Right lobe of liver (tissue), 6 donors: Measurements from ENCODE around the gene TELO2. TPM values are rescaled to one million over a fixed set of nuclear protein-coding genes. Genes with fewer than 3 reads are reported as not detected.

Experiments used
- ATAC-seq, 4 donors: fragments of 200-7000 bp; cut with Tn5 transposase; one replicate each; pipeline ENCODE4 v1.9.1; 2020; ENCODE audit warnings: mild to moderate bottlenecking in 4 of 4, moderate library complexity in 4 of 4
- DNase-seq, 3 donors: peaks; one replicate each; pipeline ENCODE4 v3.0.0-alpha.2; 2020
- H3K27ac ChIP-seq, 3 donors: fragments of 200-600 bp; one replicate each; pipeline ENCODE4 v1.8.0; 2022
- H3K27me3 ChIP-seq, 2 donors: fragments of 200-600 bp; one replicate each; pipeline ENCODE4 v1.8.0; 2022
- H3K36me3 ChIP-seq, 4 donors: fragments of 200-600 bp; sonication (generic) in 1 of 4; one replicate each; pipeline versions ENCODE4 v1.5.1 to v1.8.0; 2017 to 2022; ENCODE audit warnings: control low read depth in 1 of 4
- H3K4me1 ChIP-seq, 4 donors: fragments of 200-600 bp; sonication (generic) in 1 of 4; one replicate each; pipeline versions ENCODE4 v1.5.1 to v1.8.0; 2017 to 2022; ENCODE audit warnings: control low read depth in 1 of 4
- H3K4me3 ChIP-seq, 3 donors: fragments of 200-600 bp; one replicate each; pipeline ENCODE4 v1.8.0; 2022
- H3K9me3 ChIP-seq, 4 donors: fragments of 200-600 bp; sonication (generic) in 1 of 4; one replicate each; pipeline versions ENCODE4 v1.5.1 to v1.8.0; 2017 to 2022; ENCODE audit warnings: control low read depth in 1 of 4
- CTCF ChIP-seq, 4 donors: fragments of 200-600 bp in 3 of 4; fragments of 450-650 bp in 1 of 4; IDR thresholded peaks; one replicate each; pipeline versions ENCODE4 v1.5.1 to v1.8.0; 2016 to 2022; ENCODE audit warnings: antibody characterized with exemption in 4 of 4, mild to moderate bottlenecking in 2 of 4
- POLR2A ChIP-seq: fragments of 450-650 bp; IDR thresholded peaks from one replicate; pipeline ENCODE4 v1.6.1; 2017; ENCODE audit warnings: antibody characterized with exemption, mild to moderate bottlenecking
- WGBS: methylation state at CpG from one replicate; pipeline ENCODE4 v1.1.6; 2018; ENCODE audit warnings: low coverage, low lambda C conversion rate; ENCODE audit not compliant: insufficient coverage; ENCODE audit errors: missing lambda C conversion rate; 5-methylcytosine and 5-hydroxymethylcytosine counted together
- intact Hi-C, 2 donors: fragments of 100-400 bp; cut with DNase I; formaldehyde crosslinking; loops; one replicate each; pipeline versions ENCODE4 v1.11.2 to v1.14.1; 2022
- total RNA-seq, 6 experiments: library from RNA; depleted of rRNA in 2 of 6; stranded (reverse); fragments of >200 nt in 2 of 6; fragmentation: NEBNext Ultra II Directional in 3 of 6; extraction: Animal tissue kit (Norgen Biotek cat#: 25700) in 3 of 6; gene quantifications; one replicate each; pipeline versions ENCODE4 v1.1.0 to v1.2.4, GENCODE V29; 2016 to 2023
- donor health status: DM: no; HTN: yes; CAD: no.
- donor health status: DM: no; HTN: no; CAD: no.
- donor health status: DM: no; HTN: no; CAD: no.
- donor health status: DM: no; HTN: yes; CAD: no.
- donor health status: DM: no; HTN: yes; CAD: no.

Gene TELO2
- total RNA-seq, 6 experiments from 2014 or later, result 9.5 to 31.0 (median 20.8) TPM

DNA sequence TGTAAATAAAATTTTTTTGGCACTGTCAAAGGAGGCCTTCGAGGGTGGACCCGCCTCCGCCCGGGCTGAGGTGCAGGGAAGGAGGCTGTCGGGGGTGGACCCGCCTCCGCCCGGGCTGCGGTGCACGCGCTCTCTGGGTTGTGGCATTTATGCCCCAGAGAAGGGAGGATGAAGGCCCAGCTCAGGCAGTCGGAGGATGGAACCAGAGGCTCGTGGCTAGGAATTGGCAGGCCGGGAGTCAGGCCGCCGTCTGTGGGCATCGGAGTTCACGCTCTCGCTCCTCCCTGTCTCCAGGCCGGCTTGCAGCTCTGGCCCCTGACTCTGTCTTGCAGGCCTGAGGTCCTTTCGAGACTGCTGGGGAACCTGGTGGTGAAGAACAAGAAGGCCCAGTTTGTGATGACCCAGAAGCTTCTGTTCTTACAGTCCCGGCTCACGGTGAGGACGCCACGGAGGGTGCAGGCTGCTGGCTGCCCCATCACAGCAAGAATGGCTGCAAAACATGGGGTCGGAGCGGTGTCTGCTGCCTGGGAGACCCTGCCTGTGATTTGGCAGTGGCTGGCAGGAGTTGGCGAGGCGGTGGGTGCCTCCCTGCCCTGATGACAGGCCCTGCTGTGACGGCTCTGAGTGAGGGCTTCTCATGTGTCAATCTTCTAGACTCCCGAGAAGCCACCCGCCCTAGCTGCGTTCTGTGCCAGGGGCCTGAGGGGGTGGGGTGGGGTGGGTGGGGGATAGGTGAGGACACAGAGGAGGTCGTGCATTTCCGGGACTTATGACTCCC, 5.9 kb downstream of the TELO2 start:
- H3K27ac ChIP-seq, result no peak overlapping the region
- intact Hi-C loops, result no loop called here
- no peak for ATAC-seq

GRCh38 chr16:1499756-1500464, 6.8 kb downstream of the TELO2 start:
- Histone ChIP-seq H3K27ac (no peak overlapping the region), H3K27me3 (no peaks in the 10 kb centered on the region), H3K4me1 (no peaks in the 10 kb centered on the region), H3K36me3 (peaks cover 0 to 53% (median 11%) of the 10 kb centered on the region in 4 donors), H3K4me3 (no peak overlapping the region), H3K9me3 (no peaks in the 10 kb centered on the region)
- TF ChIP-seq POLR2A (no peak), CTCF (IDR thresholded peaks at IDR 0.05) (no peak)
- no peak for ATAC-seq
- DNase-seq, result peak in 1 of 3 donors; percentile 55
- WGBS, result 86% methylated on average over 5 of the region's 36 CpGs
- intact Hi-C loops, result no loop called here

More for the DNA sequence above, 5.9 kb downstream of the TELO2 start:
- Histone ChIP-seq H3K9me3 (no peaks in the 10 kb centered on the region), H3K4me1 (peaks cover 0 to 8% (median 3%) of the 10 kb centered on the region in 4 donors), H3K36me3 (peaks cover 0 to 55% (median 11%) of the 10 kb centered on the region in 4 donors), H3K27me3 (no peaks in the 10 kb centered on the region), H3K4me3 (no peak overlapping the region)
- 59% methylated on average over 2 of the region's 35 CpGs for WGBS
- no peak for DNase-seq
- TF ChIP-seq CTCF (IDR thresholded peaks at IDR 0.05) (no peak), POLR2A (no peak)

GRCh38 chr16:1500465-1501150, 7.4 kb downstream of the TELO2 start:
- no peak overlapping the region for H3K4me3 ChIP-seq
- no peaks in the 10 kb centered on the region for H3K4me1 ChIP-seq
- H3K27ac ChIP-seq, result no peak overlapping the region
- H3K27me3 ChIP-seq, result no peaks in the 10 kb centered on the region
- no CpG with 5 or more reads among the region's 44 CpGs for whole genome bisulfite sequencing
- TF ChIP-seq POLR2A (no peak), CTCF (IDR thresholded peaks at IDR 0.05) (no peak)
- DNase-seq, result no peak
- H3K9me3 ChIP-seq, result no peaks in the 10 kb centered on the region
- peaks cover 0 to 48% (median 11%) of the 10 kb centered on the region in 4 donors for H3K36me3 ChIP-seq
- intact Hi-C loops, result no loop called here
- no peak for ATAC-seq

DNA sequence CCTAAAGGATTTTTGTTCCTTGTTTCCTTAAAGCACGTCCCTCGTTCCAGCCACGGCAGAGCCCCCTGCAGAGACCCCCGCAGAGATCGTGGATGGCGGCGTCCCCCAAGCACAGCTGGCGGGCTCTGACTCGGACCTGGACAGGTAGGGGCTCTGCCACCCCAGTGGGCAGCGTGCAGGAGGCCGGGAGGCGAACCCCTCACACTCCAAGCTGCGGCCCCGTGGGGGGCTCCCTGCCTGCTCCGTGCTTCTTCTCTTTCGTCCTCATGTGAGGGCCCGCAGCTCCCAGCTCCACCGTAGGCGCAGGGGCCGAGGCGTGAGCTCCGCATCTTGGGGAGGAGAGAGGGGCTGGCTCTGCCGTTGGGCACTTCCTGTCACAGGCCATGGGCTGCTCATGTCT, 8.5 kb downstream of the TELO2 start:
- TF ChIP-seq POLR2A (no peak), CTCF (IDR thresholded peaks at IDR 0.05) (no peak)
- H3K27ac ChIP-seq, result no peak overlapping the region
- ATAC-seq (no peak), DNase-seq (peak in 1 of 3 donors; percentile 51)
- H3K27me3 ChIP-seq, result no peaks in the 10 kb centered on the region
- no peak overlapping the region for H3K4me3 ChIP-seq
- intact Hi-C loops, result no loop called here
- no peaks in the 10 kb centered on the region for H3K4me1 ChIP-seq
- 60% methylated on average over 1 of the region's 23 CpGs for WGBS
- H3K9me3 ChIP-seq, result no peaks in the 10 kb centered on the region
- H3K36me3 ChIP-seq, result peaks cover 0 to 42% (median 11%) of the 10 kb centered on the region in 4 donors
